ENCODE results near the gene GRIK1. TPM values are rescaled to one million over a fixed set of nuclear protein-coding genes. Genes with fewer than 3 reads are reported as not detected.

The GRIK1 gene
- total and polyA plus RNA-seq, 2 donors (not counting 1 experiment from before 2014, with no cell fraction given): not detected

DNA sequence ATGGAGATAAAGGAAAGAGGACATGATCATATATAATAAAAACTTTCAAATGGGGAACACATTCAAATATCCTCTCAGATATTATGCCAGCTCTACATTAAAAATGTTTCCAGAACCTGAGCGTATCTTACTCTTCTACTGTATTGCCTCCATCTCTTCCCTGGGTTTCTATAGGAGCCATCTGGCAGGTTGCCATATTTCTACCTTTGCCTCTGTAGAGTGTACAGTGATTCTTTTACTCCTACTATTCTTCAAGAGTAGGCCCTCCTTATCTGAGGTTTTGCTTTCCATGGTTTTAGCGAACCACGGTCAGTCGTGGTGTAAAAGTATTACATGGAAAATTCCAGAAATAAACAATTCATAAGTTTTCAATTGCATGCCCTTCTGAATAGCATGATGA is 259.5 kb downstream of the GRIK1 start:
- POLR2A ChIA-PET: no interaction called here
- H2AFZ ChIP-seq (ENCODE audit: insufficient read depth, low read depth, low read length, poor library complexity, severe bottlenecking): no peak overlapping the region
- H3K9ac ChIP-seq (ENCODE audit: low read length): no peak overlapping the region
- TF ChIP-seq, protein P1, sequence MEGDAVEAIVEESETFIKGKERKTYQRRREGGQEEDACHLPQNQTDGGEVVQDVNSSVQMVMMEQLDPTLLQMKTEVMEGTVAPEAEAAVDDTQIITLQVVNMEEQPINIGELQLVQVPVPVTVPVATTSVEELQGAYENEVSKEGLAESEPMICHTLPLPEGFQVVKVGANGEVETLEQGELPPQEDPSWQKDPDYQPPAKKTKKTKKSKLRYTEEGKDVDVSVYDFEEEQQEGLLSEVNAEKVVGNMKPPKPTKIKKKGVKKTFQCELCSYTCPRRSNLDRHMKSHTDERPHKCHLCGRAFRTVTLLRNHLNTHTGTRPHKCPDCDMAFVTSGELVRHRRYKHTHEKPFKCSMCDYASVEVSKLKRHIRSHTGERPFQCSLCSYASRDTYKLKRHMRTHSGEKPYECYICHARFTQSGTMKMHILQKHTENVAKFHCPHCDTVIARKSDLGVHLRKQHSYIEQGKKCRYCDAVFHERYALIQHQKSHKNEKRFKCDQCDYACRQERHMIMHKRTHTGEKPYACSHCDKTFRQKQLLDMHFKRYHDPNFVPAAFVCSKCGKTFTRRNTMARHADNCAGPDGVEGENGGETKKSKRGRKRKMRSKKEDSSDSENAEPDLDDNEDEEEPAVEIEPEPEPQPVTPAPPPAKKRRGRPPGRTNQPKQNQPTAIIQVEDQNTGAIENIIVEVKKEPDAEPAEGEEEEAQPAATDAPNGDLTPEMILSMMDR (IDR thresholded peaks at IDR 0.05): no peak
- TF ChIP-seq EZH2 (IDR thresholded peaks at IDR 0.05; ENCODE audit: borderline replicate concordance, insufficient read depth, low read depth, low read length, poor library complexity, severe bottlenecking): no peak
- no peak overlapping the region for H3K4me2 ChIP-seq (replicated peaks; ENCODE audit: low read depth, low read length, poor library complexity, severe bottlenecking)
- H3K9me3 Mint-ChIP-seq (ENCODE audit: insufficient read depth): peaks cover 3% of the 10 kb centered on the region
- H3K36me3 ChIP-seq (replicated peaks in 1 of 2; ENCODE audit: control extremely low read depth in 1 of 2, control insufficient read depth in 1 of 2, extremely low read depth in 1 of 2, insufficient read depth in 2 of 2, low read length in 1 of 2): no peaks in the 10 kb centered on the region
- CTCF ChIA-PET: no interaction called here
- no peak overlapping the region for H3K4me3 ChIP-seq (ENCODE audit: control extremely low read depth in 1 of 5, extremely low read depth in 1 of 5, insufficient read depth in 1 of 5, low read depth in 2 of 5, low read length in 4 of 5)
- H3K27ac ChIP-seq (ENCODE audit: low read length in 2 of 2): no peak overlapping the region
- ATAC-seq (ENCODE audit: low read depth) (no peak), DNase-seq (no peak)
- H3K27me3 Mint-ChIP-seq: no peaks in the 10 kb centered on the region
- H3K4me3 Mint-ChIP-seq: no peak overlapping the region
- H3K9me3 ChIP-seq (ENCODE audit: control extremely low read depth in 1 of 3, control insufficient read depth in 2 of 3, insufficient read depth in 1 of 3, low read length in 2 of 3): no peaks in the 10 kb centered on the region
- no CpG with 5 or more reads among the region's 4 CpGs for WGBS (ENCODE audit: insufficient coverage)
- H3K27me3 ChIP-seq (replicated peaks in 1 of 4; ENCODE audit: control extremely low read depth in 1 of 4, control insufficient read depth in 3 of 4, insufficient read depth in 4 of 4, low read length in 3 of 4): no peaks in the 10 kb centered on the region
- no peaks in the 10 kb centered on the region for H3K4me1 ChIP-seq (ENCODE audit: control insufficient read depth in 2 of 2, insufficient read depth in 2 of 2, low read length in 2 of 2)
- intact Hi-C loops (cut with micrococcal nuclease): no loop called here
- peaks cover 18% of the 10 kb centered on the region for H3K4me1 Mint-ChIP-seq
- no peak overlapping the region for H3K27ac Mint-ChIP-seq
- no peaks in the 10 kb centered on the region for H4K20me1 ChIP-seq (ENCODE audit: control insufficient read depth, insufficient read depth, low read length, poor library complexity, severe bottlenecking)
- no peaks in the 10 kb centered on the region for H3K79me2 ChIP-seq (ENCODE audit: control insufficient read depth, insufficient read depth, low read length)

DNA sequence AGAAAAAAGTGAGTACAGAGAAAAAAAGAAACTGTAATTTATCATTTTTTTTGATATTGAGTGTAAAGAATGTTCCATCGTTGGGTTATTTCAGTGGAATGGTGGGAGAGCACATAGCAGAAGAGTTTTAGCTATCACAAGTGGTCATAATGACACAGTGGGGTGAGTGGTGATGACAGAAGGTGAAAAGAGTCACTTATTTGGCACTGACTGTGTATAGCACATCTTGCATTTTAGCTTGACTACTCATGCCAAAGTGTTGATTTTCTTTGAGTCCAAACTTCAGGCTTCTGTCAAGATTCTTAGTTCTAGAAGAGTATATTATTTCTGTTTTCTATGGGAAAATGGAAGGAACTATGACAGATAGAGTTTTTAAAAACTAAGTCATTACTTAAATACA is 261.2 kb downstream of the GRIK1 start:
- no peaks in the 10 kb centered on the region for H3K36me3 ChIP-seq (replicated peaks in 1 of 2; ENCODE audit: control extremely low read depth in 1 of 2, control insufficient read depth in 1 of 2, extremely low read depth in 1 of 2, insufficient read depth in 2 of 2, low read length in 1 of 2)
- H4K20me1 ChIP-seq (ENCODE audit: control insufficient read depth, insufficient read depth, low read length, poor library complexity, severe bottlenecking): no peaks in the 10 kb centered on the region
- H3K4me3 ChIP-seq (ENCODE audit: control extremely low read depth in 1 of 5, extremely low read depth in 1 of 5, insufficient read depth in 1 of 5, low read depth in 2 of 5, low read length in 4 of 5): no peak overlapping the region
- 100% methylated on average over 1 of the region's 1 CpG for WGBS (ENCODE audit: insufficient coverage)
- Mint-ChIP-seq H3K27me3 (no peaks in the 10 kb centered on the region), H3K9me3 (ENCODE audit: insufficient read depth) (peaks cover 3% of the 10 kb centered on the region), H3K4me1 (peaks cover 27% of the 10 kb centered on the region), H3K27ac (no peak overlapping the region), H3K4me3 (no peak overlapping the region)
- no peak overlapping the region for H3K27ac ChIP-seq (ENCODE audit: low read length in 2 of 2)
- TF ChIP-seq, protein P1 (IDR thresholded peaks at IDR 0.05): no peak
- no peak for TF ChIP-seq EZH2 (IDR thresholded peaks at IDR 0.05; ENCODE audit: borderline replicate concordance, insufficient read depth, low read depth, low read length, poor library complexity, severe bottlenecking)
- DNase-seq: no peak
- H3K79me2 ChIP-seq (ENCODE audit: control insufficient read depth, insufficient read depth, low read length): no peaks in the 10 kb centered on the region
- intact Hi-C loops (cut with micrococcal nuclease): no loop called here
- ChIA-PET CTCF (no interaction called here), POLR2A (no interaction called here)
- no peak overlapping the region for H2AFZ ChIP-seq (ENCODE audit: insufficient read depth, low read depth, low read length, poor library complexity, severe bottlenecking)
- H3K4me1 ChIP-seq (ENCODE audit: control insufficient read depth in 2 of 2, insufficient read depth in 2 of 2, low read length in 2 of 2): no peaks in the 10 kb centered on the region
- no peak overlapping the region for H3K9ac ChIP-seq (ENCODE audit: low read length)
- no peaks in the 10 kb centered on the region for H3K9me3 ChIP-seq (ENCODE audit: control extremely low read depth in 1 of 3, control insufficient read depth in 2 of 3, insufficient read depth in 1 of 3, low read length in 2 of 3)
- H3K4me2 ChIP-seq (replicated peaks; ENCODE audit: low read depth, low read length, poor library complexity, severe bottlenecking): no peak overlapping the region
- no peaks in the 10 kb centered on the region for H3K27me3 ChIP-seq (replicated peaks in 1 of 4; ENCODE audit: control extremely low read depth in 1 of 4, control insufficient read depth in 3 of 4, insufficient read depth in 4 of 4, low read length in 3 of 4)
- ATAC-seq (ENCODE audit: low read depth): no peak
